Neural cell (in vitro differentiated cells): ENCODE results near the gene RIC8B.

Source experiments
- EP300 ChIP-seq: fragments of 450-650 bp; conservative IDR thresholded peaks from 2 replicates; pipeline ENCODE4 v1.6.1; 2014; ENCODE audit warnings: antibody characterized with exemption, mild to moderate bottlenecking, moderate library complexity; ENCODE audit not compliant: poor library complexity, severe bottlenecking
- EZH2 ChIP-seq: fragments of 200-600, 300-800 bp; shearing (Covaris generic), sonication (generic); IDR thresholded peaks from 2 replicates; pipeline ENCODE4 v1.6.1; 2014; ENCODE audit warnings: antibody characterized with exemption, low read length, borderline replicate concordance, mild to moderate bottlenecking; ENCODE audit not compliant: insufficient read depth, poor library complexity, severe bottlenecking
- MXI1 ChIP-seq: fragments of 450-650 bp; conservative IDR thresholded peaks from 2 replicates; pipeline ENCODE4 v1.6.1; 2014; ENCODE audit warnings: antibody characterized with exemption, mild to moderate bottlenecking; ENCODE audit not compliant: poor library complexity, severe bottlenecking
- POLR2AphosphoS5 ChIP-seq: IDR thresholded peaks from 2 replicates; pipeline ENCODE4 v1.6.1; 2012
- RAD21 ChIP-seq: fragments of 450-650 bp; conservative IDR thresholded peaks from 2 replicates; pipeline ENCODE4 v1.6.1; 2014; ENCODE audit warnings: antibody characterized with exemption, mild to moderate bottlenecking, moderate library complexity
- SMC3 ChIP-seq: fragments of 450-650 bp; conservative IDR thresholded peaks from 2 replicates; pipeline ENCODE4 v1.6.1; 2014; ENCODE audit warnings: antibody characterized with exemption, mild to moderate bottlenecking, moderate library complexity; ENCODE audit not compliant: poor library complexity
- TAF1 ChIP-seq: IDR thresholded peaks from 2 replicates; pipeline ENCODE4 v1.6.1; 2012; ENCODE audit warnings: low read depth
- TF ChIP-seq, protein P1 (sequence below): fragments of 450-650 bp; IDR thresholded peaks from 2 replicates; pipeline ENCODE4 v1.5.1; 2014; ENCODE audit warnings: antibody characterized with exemption, mild to moderate bottlenecking, moderate library complexity; ENCODE audit not compliant: poor library complexity, severe bottlenecking
- TF ChIP-seq, protein P2 (sequence below): IDR thresholded peaks from 2 replicates; pipeline ENCODE4 v1.6.1; 2012; ENCODE audit warnings: borderline replicate concordance

- TF ChIP-seq, protein P1, sequence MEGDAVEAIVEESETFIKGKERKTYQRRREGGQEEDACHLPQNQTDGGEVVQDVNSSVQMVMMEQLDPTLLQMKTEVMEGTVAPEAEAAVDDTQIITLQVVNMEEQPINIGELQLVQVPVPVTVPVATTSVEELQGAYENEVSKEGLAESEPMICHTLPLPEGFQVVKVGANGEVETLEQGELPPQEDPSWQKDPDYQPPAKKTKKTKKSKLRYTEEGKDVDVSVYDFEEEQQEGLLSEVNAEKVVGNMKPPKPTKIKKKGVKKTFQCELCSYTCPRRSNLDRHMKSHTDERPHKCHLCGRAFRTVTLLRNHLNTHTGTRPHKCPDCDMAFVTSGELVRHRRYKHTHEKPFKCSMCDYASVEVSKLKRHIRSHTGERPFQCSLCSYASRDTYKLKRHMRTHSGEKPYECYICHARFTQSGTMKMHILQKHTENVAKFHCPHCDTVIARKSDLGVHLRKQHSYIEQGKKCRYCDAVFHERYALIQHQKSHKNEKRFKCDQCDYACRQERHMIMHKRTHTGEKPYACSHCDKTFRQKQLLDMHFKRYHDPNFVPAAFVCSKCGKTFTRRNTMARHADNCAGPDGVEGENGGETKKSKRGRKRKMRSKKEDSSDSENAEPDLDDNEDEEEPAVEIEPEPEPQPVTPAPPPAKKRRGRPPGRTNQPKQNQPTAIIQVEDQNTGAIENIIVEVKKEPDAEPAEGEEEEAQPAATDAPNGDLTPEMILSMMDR, result no peak
- TF ChIP-seq EP300, result no peak
- no peak for TF ChIP-seq POLR2AphosphoS5
- TF ChIP-seq RAD21, result no peak
- TF ChIP-seq, protein P2, sequence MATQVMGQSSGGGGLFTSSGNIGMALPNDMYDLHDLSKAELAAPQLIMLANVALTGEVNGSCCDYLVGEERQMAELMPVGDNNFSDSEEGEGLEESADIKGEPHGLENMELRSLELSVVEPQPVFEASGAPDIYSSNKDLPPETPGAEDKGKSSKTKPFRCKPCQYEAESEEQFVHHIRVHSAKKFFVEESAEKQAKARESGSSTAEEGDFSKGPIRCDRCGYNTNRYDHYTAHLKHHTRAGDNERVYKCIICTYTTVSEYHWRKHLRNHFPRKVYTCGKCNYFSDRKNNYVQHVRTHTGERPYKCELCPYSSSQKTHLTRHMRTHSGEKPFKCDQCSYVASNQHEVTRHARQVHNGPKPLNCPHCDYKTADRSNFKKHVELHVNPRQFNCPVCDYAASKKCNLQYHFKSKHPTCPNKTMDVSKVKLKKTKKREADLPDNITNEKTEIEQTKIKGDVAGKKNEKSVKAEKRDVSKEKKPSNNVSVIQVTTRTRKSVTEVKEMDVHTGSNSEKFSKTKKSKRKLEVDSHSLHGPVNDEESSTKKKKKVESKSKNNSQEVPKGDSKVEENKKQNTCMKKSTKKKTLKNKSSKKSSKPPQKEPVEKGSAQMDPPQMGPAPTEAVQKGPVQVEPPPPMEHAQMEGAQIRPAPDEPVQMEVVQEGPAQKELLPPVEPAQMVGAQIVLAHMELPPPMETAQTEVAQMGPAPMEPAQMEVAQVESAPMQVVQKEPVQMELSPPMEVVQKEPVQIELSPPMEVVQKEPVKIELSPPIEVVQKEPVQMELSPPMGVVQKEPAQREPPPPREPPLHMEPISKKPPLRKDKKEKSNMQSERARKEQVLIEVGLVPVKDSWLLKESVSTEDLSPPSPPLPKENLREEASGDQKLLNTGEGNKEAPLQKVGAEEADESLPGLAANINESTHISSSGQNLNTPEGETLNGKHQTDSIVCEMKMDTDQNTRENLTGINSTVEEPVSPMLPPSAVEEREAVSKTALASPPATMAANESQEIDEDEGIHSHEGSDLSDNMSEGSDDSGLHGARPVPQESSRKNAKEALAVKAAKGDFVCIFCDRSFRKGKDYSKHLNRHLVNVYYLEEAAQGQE, result no peak
- TF ChIP-seq EZH2, result no peak
- TF ChIP-seq SMC3, result no peak
- TF ChIP-seq TAF1, result no peak
- TF ChIP-seq MXI1, result no peak
These were observed 33.2 kb upstream of the RIC8B start for GRCh38 chr12:106741247-106741646.
